ENCODE measurements around the gene ZNF410. TPM values are rescaled to one million over a fixed set of nuclear protein-coding genes. Genes with fewer than 3 reads are reported as not detected.

ZNF410 gene
- total RNA-seq, 1 experiment from 2014 or later = 21.0 TPM

DNA sequence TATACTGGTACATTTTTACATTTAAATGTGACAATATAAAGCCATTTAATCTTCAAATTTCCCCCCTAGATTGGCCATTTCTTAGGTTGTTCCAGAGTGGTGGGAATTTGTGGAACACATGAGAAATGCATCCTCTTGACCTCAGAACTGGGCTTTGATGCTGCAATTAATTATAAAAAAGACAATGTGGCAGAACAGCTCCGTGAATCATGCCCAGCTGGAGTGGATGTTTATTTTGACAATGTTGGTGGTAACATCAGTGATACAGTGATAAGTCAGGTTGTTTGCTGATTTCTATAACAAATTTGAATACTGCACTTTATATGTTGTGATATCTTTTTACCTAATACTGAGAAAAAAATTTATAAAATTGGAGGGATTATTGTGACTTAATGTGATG, 7.6 kb upstream of the ZNF410 start (continued):
- TF ChIP-seq, protein P1, sequence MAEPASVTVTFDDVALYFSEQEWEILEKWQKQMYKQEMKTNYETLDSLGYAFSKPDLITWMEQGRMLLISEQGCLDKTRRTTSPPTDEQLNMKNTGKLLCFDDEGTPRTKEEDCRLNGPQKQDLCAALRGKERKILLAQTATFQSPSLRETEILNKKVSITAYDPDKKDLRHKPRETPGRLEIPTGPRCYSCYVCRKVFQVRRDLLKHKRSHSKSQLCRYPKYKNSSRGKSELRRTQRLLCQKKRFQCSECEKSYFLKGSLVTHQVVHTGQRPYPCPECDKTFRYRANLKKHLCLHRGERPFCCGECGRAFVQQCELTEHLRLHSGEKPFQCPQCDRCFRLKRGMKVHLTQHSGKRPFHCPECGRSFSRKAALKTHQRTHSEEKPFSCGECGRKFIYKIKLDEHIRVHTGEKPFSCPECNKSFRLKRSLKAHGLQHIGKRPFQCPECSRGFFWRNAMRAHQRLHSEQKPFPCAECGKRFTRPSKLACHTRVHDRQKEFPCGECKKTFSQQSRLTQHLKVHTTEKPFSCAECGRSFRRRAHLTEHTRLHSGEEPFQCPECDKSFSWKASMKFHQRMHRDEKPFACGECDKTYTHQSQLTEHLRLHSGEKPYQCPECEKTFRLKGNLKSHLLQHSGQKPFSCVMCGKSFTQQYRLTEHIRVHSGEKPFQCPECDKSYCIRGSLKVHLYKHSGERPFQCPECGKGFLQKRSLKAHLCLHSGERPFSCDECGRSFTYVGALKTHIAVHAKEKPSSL (CRISPR knock-in tag; conservative IDR thresholded peaks at IDR 0.05) = no peak
- TF ChIP-seq ZNF263 (CRISPR knock-in tag; IDR thresholded peaks at IDR 0.05; ENCODE audit: low read depth) = no peak

DNA sequence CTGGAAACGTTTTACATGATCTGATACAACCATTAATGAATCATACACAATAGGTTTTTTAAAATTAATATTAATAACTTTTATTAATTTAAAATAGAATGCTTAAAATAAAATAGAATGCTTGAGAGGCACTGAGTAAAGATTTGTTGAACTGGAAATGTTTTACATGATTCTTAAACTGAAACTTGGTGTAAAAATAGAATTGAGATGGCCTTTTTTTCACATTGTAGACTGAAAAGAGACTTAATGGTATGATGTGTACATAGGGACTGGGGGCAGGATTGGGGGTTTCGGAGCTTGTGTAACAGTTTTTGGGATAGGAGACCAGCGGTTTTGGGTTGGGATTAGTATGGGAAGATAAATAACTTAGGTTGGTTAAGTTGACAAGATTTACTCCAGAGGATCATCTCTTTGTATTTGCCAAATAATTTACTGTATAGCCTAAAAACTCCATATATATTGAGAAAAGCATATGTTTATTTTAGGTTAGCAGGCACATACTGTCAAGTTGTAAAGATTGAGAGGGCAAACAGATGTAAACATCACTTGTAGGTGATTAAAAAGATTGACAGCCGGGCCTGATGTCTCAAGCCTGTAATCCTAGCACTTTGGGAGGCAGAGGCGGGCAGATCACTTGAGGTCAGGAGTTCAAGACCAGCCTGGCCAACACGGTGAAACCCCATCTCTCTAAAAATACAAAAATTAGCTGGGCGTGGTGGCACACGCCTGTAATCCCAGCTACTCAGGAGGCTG, 2.0 kb upstream of the ZNF410 start:
- Mint-ChIP-seq H3K27ac (peak overlapping the region; percentile 68), H3K27me3 (ENCODE audit: low read depth) (no peaks in the 10 kb centered on the region), H3K9me3 (no peaks in the 10 kb centered on the region), H3K36me3 (peaks cover 7% of the 10 kb centered on the region), H3K4me3 (peak overlapping the region; percentile 88; the same call in 1 of the 2 replicates), H3K4me1 (peaks cover 20% of the 10 kb centered on the region)
- no peak for DNase-seq (ENCODE audit: low spot score)
- TF ChIP-seq, protein P2, sequence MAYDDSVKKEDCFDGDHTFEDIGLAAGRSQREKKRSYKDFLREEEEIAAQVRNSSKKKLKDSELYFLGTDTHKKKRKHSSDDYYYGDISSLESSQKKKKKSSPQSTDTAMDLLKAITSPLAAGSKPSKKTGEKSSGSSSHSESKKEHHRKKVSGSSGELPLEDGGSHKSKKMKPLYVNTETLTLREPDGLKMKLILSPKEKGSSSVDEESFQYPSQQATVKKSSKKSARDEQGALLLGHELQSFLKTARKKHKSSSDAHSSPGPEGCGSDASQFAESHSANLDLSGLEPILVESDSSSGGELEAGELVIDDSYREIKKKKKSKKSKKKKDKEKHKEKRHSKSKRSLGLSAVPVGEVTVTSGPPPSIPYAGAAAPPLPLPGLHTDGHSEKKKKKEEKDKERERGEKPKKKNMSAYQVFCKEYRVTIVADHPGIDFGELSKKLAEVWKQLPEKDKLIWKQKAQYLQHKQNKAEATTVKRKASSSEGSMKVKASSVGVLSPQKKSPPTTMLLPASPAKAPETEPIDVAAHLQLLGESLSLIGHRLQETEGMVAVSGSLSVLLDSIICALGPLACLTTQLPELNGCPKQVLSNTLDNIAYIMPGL (CRISPR knock-in tag; IDR thresholded peaks at IDR 0.05) = no peak
- no peak for TF ChIP-seq ZNF416 (CRISPR knock-in tag; IDR thresholded peaks at IDR 0.05)
- no peak for TF ChIP-seq TEAD1 (CRISPR knock-in tag; IDR thresholded peaks at IDR 0.05)
- no peak for TF ChIP-seq ZNF232 (CRISPR knock-in tag; IDR thresholded peaks at IDR 0.05)
- no peak for TF ChIP-seq TCF7 (CRISPR knock-in tag; IDR thresholded peaks at IDR 0.05; ENCODE audit: low read depth)
- no peak for TF ChIP-seq SMAD4 (CRISPR knock-in tag; IDR thresholded peaks at IDR 0.05)
- TF ChIP-seq, protein P3, sequence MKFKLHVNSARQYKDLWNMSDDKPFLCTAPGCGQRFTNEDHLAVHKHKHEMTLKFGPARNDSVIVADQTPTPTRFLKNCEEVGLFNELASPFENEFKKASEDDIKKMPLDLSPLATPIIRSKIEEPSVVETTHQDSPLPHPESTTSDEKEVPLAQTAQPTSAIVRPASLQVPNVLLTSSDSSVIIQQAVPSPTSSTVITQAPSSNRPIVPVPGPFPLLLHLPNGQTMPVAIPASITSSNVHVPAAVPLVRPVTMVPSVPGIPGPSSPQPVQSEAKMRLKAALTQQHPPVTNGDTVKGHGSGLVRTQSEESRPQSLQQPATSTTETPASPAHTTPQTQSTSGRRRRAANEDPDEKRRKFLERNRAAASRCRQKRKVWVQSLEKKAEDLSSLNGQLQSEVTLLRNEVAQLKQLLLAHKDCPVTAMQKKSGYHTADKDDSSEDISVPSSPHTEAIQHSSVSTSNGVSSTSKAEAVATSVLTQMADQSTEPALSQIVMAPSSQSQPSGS (CRISPR knock-in tag; IDR thresholded peaks at IDR 0.05; ENCODE audit: borderline replicate concordance, low read depth) = no peak
- no peak for TF ChIP-seq FOXJ3 (CRISPR knock-in tag; IDR thresholded peaks at IDR 0.05; ENCODE audit: borderline replicate concordance)
- TF ChIP-seq SOX15 (CRISPR knock-in tag; IDR thresholded peaks at IDR 0.05) = no peak
- ChIA-PET CTCF (no interaction called here), POLR2A (no interaction called here)
- ATAC-seq = no peak

DNA sequence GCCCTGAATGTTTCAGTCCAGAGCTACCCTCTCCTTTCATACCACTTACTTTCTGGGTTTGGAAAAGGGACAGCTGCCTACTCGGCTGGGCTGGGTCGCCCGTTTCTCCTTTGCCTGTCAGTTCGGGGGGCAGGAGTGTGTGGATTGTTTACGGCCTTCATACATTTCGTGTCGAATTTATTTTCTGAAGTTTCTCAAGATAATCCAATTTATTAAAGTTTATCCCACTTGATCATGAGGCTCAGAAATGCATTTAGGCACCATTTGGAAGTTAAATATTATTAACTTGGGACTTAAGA, 608 bp downstream of the ZNF410 start:
- H3K4me3 Mint-ChIP-seq = peak overlapping the region; percentile 88
- H3K9me3 Mint-ChIP-seq = no peaks in the 10 kb centered on the region
- peak overlapping the region; percentile 63 for H3K27ac Mint-ChIP-seq
- POLR2A ChIA-PET = interaction anchor here (1.3 to 1.6 kb wide), 4 partner anchors 36 to 170 kb away, joined by 4 to 10 read pairs (median 4); partner anchors contain the start of genes COQ6, FAM161B and PTGR2
- H3K4me1 Mint-ChIP-seq = peaks cover 20% of the 10 kb centered on the region
- TF ChIP-seq CREM (CRISPR knock-in tag; IDR thresholded peaks at IDR 0.05) (no peak), ESRRA (CRISPR knock-in tag; IDR thresholded peaks at IDR 0.05; ENCODE audit: borderline replicate concordance) (no peak), ZNF232 (CRISPR knock-in tag; IDR thresholded peaks at IDR 0.05) (no peak), SMAD4 (CRISPR knock-in tag; IDR thresholded peaks at IDR 0.05) (no peak), SMAD3 (CRISPR knock-in tag; IDR thresholded peaks at IDR 0.05; ENCODE audit: borderline replicate concordance) (no peak)
- TF ChIP-seq, protein P4, sequence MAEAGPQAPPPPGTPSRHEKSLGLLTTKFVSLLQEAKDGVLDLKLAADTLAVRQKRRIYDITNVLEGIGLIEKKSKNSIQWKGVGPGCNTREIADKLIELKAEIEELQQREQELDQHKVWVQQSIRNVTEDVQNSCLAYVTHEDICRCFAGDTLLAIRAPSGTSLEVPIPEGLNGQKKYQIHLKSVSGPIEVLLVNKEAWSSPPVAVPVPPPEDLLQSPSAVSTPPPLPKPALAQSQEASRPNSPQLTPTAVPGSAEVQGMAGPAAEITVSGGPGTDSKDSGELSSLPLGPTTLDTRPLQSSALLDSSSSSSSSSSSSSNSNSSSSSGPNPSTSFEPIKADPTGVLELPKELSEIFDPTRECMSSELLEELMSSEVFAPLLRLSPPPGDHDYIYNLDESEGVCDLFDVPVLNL (CRISPR knock-in tag; IDR thresholded peaks at IDR 0.05; ENCODE audit: borderline replicate concordance, low read depth) = no peak
- H3K36me3 Mint-ChIP-seq = peaks cover 7% of the 10 kb centered on the region
- no peak for ATAC-seq
- CTCF ChIA-PET = interaction anchor here (0.6 to 2.2 kb wide), 5 partner anchors 36 to 254 kb away, joined by 3 to 9 read pairs (median 5); partner anchors contain the start of gene PTGR2
- DNase-seq (ENCODE audit: low spot score) = no peak
- no peaks in the 10 kb centered on the region for H3K27me3 Mint-ChIP-seq (ENCODE audit: low read depth)

Measured in WTC11 (cell line).